Astrocyte of the spinal cord (primary cell): Measurements from ENCODE around the gene NFATC4.

Experiments used
- DNase-seq: peaks from one replicate; pipeline ENCODE4 v3.0.0; 2011; ENCODE audit warnings: low read depth, low spot score
- H3K4me3 ChIP-seq: 2 replicates; pipeline ENCODE4 v1.5.1; 2011; ENCODE audit warnings: low read depth, mild to moderate bottlenecking, low read length, moderate library complexity
- CTCF ChIP-seq: IDR thresholded peaks from 2 replicates; pipeline ENCODE4 v1.5.1; 2012; ENCODE audit warnings: low read depth, mild to moderate bottlenecking, low read length, inconsistent platforms
- in situ Hi-C: cut with HindIII; loops from 2 replicates; pipeline ENCODE4 v1.10.0; 2017; ENCODE audit warnings: low sequenced_read_pairs

The NFATC4 gene

GRCh38 chr14:24422261-24422660, 54.3 kb downstream of the NFATC4 start:
- TF ChIP-seq CTCF, result no peak
- no peak for DNase-seq
- in situ Hi-C loops, result no loop called here
- H3K4me3 ChIP-seq, result no peak overlapping the region

- TF ChIP-seq CTCF, result no peak
- no peak for DNase-seq
- in situ Hi-C loops, result no loop called here
- no peak overlapping the region for H3K4me3 ChIP-seq
Observed at GRCh38 chr14:24422694-24423601, 55.0 kb downstream of the NFATC4 start.

GRCh38 chr14:24425704-24426103, 57.7 kb downstream of the NFATC4 start:
- TF ChIP-seq CTCF, result no peak
- no peak overlapping the region for H3K4me3 ChIP-seq
- peak; percentile 74 for DNase-seq
- in situ Hi-C loops, result no loop called here

- TF ChIP-seq CTCF, result no peak
- H3K4me3 ChIP-seq, result no peak overlapping the region
- in situ Hi-C loops, result no loop called here
- DNase-seq, result no peak
Observed at GRCh38 chr14:24426150-24426911, 58.3 kb downstream of the NFATC4 start.

- no peak for TF ChIP-seq CTCF
- no peak for DNase-seq
- in situ Hi-C loops, result no loop called here
- no peak overlapping the region for H3K4me3 ChIP-seq
Observed at GRCh38 chr14:24426912-24427536, 59.0 kb downstream of the NFATC4 start.
